IMR-90 (cell line): ENCODE results near the gene CYP1A2. TPM values are rescaled to one million over a fixed set of nuclear protein-coding genes. Genes with fewer than 3 reads are reported as not detected.

Experiments
- ATAC-seq: fragments of 200-7000 bp; cut with Tn5 transposase; 2 replicates; pipeline ENCODE4 v1.9.1; 2020; ENCODE audit warnings: low read depth, mild to moderate bottlenecking, moderate library complexity
- BruUV-seq: library from RNA; stranded (reverse); fragments of 400-500 nt; replicated peaks from 2 replicates; lab custom pipeline; 2021; lab: Mats Ljungman, UMichigan
- CTCF ChIA-PET: fragments of 300-600 bp; formaldehyde crosslinking; extraction: SDS; loops from one replicate; lab custom pipeline; 2021; ENCODE audit warnings: antibody characterized with exemption; lab: Yijun Ruan, JAX
- POLR2A ChIA-PET: fragments of 300-600 bp; sonication (Branson Sonifier 250); formaldehyde crosslinking; loops from one replicate; lab custom pipeline; 2022; ENCODE audit warnings: antibody characterized with exemption; ENCODE audit not compliant: unreplicated experiment; lab: Charles Lee
- DNase-seq: peaks from one replicate; pipeline ENCODE4 v3.0.0; 2013
- H2AFZ ChIP-seq: replicated peaks from 2 replicates; pipeline ENCODE3; 2013; ENCODE audit warnings: low read length, mild to moderate bottlenecking; ENCODE audit not compliant: poor library complexity
- H2AK5ac ChIP-seq: 2 replicates; pipeline ENCODE4 v1.6.1; 2013; ENCODE audit warnings: low read depth, low read length, inconsistent platforms
- H2AK9ac ChIP-seq: replicated peaks from 2 replicates; pipeline ENCODE3; 2013; ENCODE audit warnings: mild to moderate bottlenecking, low read depth, low read length, moderate library complexity; ENCODE audit not compliant: poor library complexity
- H2BK120ac ChIP-seq: 2 replicates; pipeline ENCODE4 v1.6.1; 2013; ENCODE audit warnings: low read depth, low read length, inconsistent platforms
- H2BK15ac ChIP-seq: 3 replicates; pipeline ENCODE4 v1.6.1; 2013; ENCODE audit warnings: low read depth, low read length, inconsistent platforms
- H2BK20ac ChIP-seq: 2 replicates; pipeline ENCODE4 v1.6.1; 2013; ENCODE audit warnings: low read depth, mild to moderate bottlenecking, inconsistent platforms, low read length, moderate library complexity
- H2BK5ac ChIP-seq: 2 replicates; pipeline ENCODE4 v1.6.1; 2013; ENCODE audit warnings: mild to moderate bottlenecking, low read depth, low read length, inconsistent platforms; ENCODE audit not compliant: poor library complexity, severe bottlenecking
- H3K14ac ChIP-seq: replicated peaks from 2 replicates; pipeline ENCODE4 v1.6.1; 2013; ENCODE audit warnings: low read depth, low read length, inconsistent platforms
- H3K18ac ChIP-seq: 2 replicates; pipeline ENCODE4 v1.6.1; 2013; ENCODE audit warnings: low read depth, low read length, control low read depth
- H3K23ac ChIP-seq: 2 replicates; pipeline ENCODE4 v1.6.1; 2013; ENCODE audit warnings: low read depth, low read length, inconsistent platforms
- H3K27ac ChIP-seq: 2 replicates; pipeline ENCODE4 v1.5.1; 2013; ENCODE audit warnings: mild to moderate bottlenecking, control low read depth, low read length; ENCODE audit not compliant: insufficient read depth
- H3K27me3 ChIP-seq: 2 replicates; pipeline ENCODE4 v1.6.1; 2013; ENCODE audit warnings: low read length; ENCODE audit not compliant: control insufficient read depth, insufficient read depth
- H3K36me3 ChIP-seq: 2 replicates; pipeline ENCODE4 v1.6.1; 2013; ENCODE audit warnings: low read length, mixed read lengths; ENCODE audit not compliant: control insufficient read depth, insufficient read depth
- H3K4ac ChIP-seq: 2 replicates; pipeline ENCODE4 v1.6.1; 2013; ENCODE audit warnings: low read depth, low read length, inconsistent platforms
- H3K4me1 ChIP-seq: 2 replicates; pipeline ENCODE4 v1.6.1; 2013; ENCODE audit warnings: low read length, mixed read lengths; ENCODE audit not compliant: control insufficient read depth, insufficient read depth
- H3K4me2 ChIP-seq: 2 replicates; pipeline ENCODE4 v1.6.1; 2013; ENCODE audit warnings: low read depth, mild to moderate bottlenecking, control low read depth, low read length, moderate library complexity
- H3K4me3 ChIP-seq: 2 replicates; pipeline ENCODE4 v1.5.1; 2013; ENCODE audit warnings: low read depth, mild to moderate bottlenecking, control low read depth, low read length, moderate library complexity; ENCODE audit not compliant: insufficient read depth
- H3K56ac ChIP-seq: 2 replicates; pipeline ENCODE4 v1.6.1; 2013; ENCODE audit warnings: low read length, inconsistent platforms; ENCODE audit not compliant: insufficient read depth; ENCODE audit errors: extremely low read depth
- H3K79me1 ChIP-seq, 2 experiments: 2 replicates each; pipeline ENCODE4 v1.6.1; 2013; ENCODE audit warnings: low read length in 2 of 2, inconsistent platforms in 1 of 2, low read depth in 1 of 2
- H3K9ac ChIP-seq: 2 replicates; pipeline ENCODE4 v1.6.1; 2013; ENCODE audit warnings: low read depth, low read length, control low read depth
- H3K9me1 ChIP-seq: 2 replicates; pipeline ENCODE4 v1.6.1; 2013; ENCODE audit warnings: low read length, inconsistent platforms; ENCODE audit not compliant: insufficient read depth
- H3K9me3 ChIP-seq: 2 replicates; pipeline ENCODE4 v1.6.1; 2013; ENCODE audit warnings: low read length; ENCODE audit not compliant: control insufficient read depth, insufficient read depth
- H4K20me1 ChIP-seq: 2 replicates; pipeline ENCODE4 v1.6.1; 2013; ENCODE audit warnings: low read length, inconsistent platforms; ENCODE audit not compliant: insufficient read depth
- H4K5ac ChIP-seq: 2 replicates; pipeline ENCODE4 v1.6.1; 2013; ENCODE audit warnings: mild to moderate bottlenecking, low read depth, low read length, control low read depth
- H4K8ac ChIP-seq, 2 experiments: 2 replicates each; pipeline ENCODE4 v1.6.1; 2013; ENCODE audit warnings: low read depth in 2 of 2, low read length in 2 of 2, control low read depth in 1 of 2, inconsistent platforms in 1 of 2
- H4K91ac ChIP-seq: 2 replicates; pipeline ENCODE4 v1.6.1; 2013; ENCODE audit warnings: low read depth, low read length, inconsistent platforms; ENCODE audit not compliant: insufficient read depth
- BHLHE40 ChIP-seq: fragments of 150-350 bp; IDR thresholded peaks from 2 replicates; pipeline ENCODE4 v1.6.1; 2016; ENCODE audit warnings: mild to moderate bottlenecking, low read depth, low read length
- CEBPB ChIP-seq: IDR thresholded peaks from 2 replicates; pipeline ENCODE4 v1.6.1; 2012; ENCODE audit warnings: low read depth, low read length, improper control_type of control experiment
- CHD1 ChIP-seq: IDR thresholded peaks from 2 replicates; pipeline ENCODE4 v1.6.1; 2012; ENCODE audit warnings: low read depth, low read length, improper control_type of control experiment
- CTCF ChIP-seq: conservative IDR thresholded peaks from 2 replicates; pipeline ENCODE4 v1.5.1; 2012; ENCODE audit warnings: mild to moderate bottlenecking, low read depth, low read length, improper control_type of control experiment
- MAZ ChIP-seq: IDR thresholded peaks from 2 replicates; pipeline ENCODE4 v1.6.1; 2012; ENCODE audit warnings: low read depth, mild to moderate bottlenecking, low read length, improper control_type of control experiment, moderate library complexity, borderline replicate concordance
- MXI1 ChIP-seq: IDR thresholded peaks from 2 replicates; pipeline ENCODE4 v1.6.1; 2012; ENCODE audit warnings: low read depth, mild to moderate bottlenecking, low read length, moderate library complexity, borderline replicate concordance
- NFE2L2 ChIP-seq: fragments of 150-350 bp; IDR thresholded peaks from 2 replicates; pipeline ENCODE4 v1.6.1; 2016; ENCODE audit warnings: low read depth, mild to moderate bottlenecking, low read length
- POLR2A ChIP-seq: IDR thresholded peaks from 2 replicates; pipeline ENCODE4 v1.6.1; 2012; ENCODE audit warnings: mild to moderate bottlenecking, low read depth, low read length
- RCOR1 ChIP-seq: IDR thresholded peaks from 2 replicates; pipeline ENCODE4 v1.6.1; 2012; ENCODE audit warnings: mild to moderate bottlenecking, low read length, improper control_type of control experiment; ENCODE audit not compliant: insufficient replicate concordance
- RFX5 ChIP-seq: IDR thresholded peaks from 2 replicates; pipeline ENCODE4 v1.8.0; 2012; ENCODE audit warnings: low read depth, mild to moderate bottlenecking, low read length, moderate library complexity
- SMC3 ChIP-seq: fragments of 150-350 bp; IDR thresholded peaks from 2 replicates; pipeline ENCODE4 v1.6.1; 2016; ENCODE audit warnings: low read depth, mild to moderate bottlenecking, antibody characterized with exemption, low read length, moderate library complexity
- WGBS, 2 experiments: methylation state at CpG; one replicate each; pipeline versions ENCODE4 v1.1.5 to v1.1.7; 2013; ENCODE audit warnings: missing lambda C conversion rate in 2 of 2; ENCODE audit not compliant: insufficient read length in 1 of 2; ENCODE audit errors: extremely low coverage in 2 of 2; 5-methylcytosine and 5-hydroxymethylcytosine counted together
- dilution Hi-C: fragments of 300-500 bp; cut with HindIII; formaldehyde crosslinking; loops from one replicate; pipeline ENCODE4 v1.14.3; 2018; ENCODE audit warnings: low sequenced_read_pairs; ENCODE audit not compliant: unreplicated experiment
- in situ Hi-C: fragments of 300-500 bp; cut with MboI; formaldehyde crosslinking; loops from 3 replicates; pipeline ENCODE4 v1.14.3; 2019; ENCODE audit warnings: low sequenced_read_pairs, inconsistent platforms, mixed read lengths
- intact Hi-C: fragments of 100-400 bp; cut with micrococcal nuclease; formaldehyde crosslinking; loops from 2 replicates; pipeline ENCODE4 v1.10.0; 2022
- polyA plus RNA-seq, 3 experiments: library from polyadenylated mRNA; depleted of rRNA; stranded (reverse); fragments of >200 nt; gene quantifications; 2 replicates each; pipeline ENCODE4 v1.2.3, GENCODE V29; 2012; ENCODE audit warnings: low replicate concordance in 1 of 3
- total RNA-seq: library from RNA; depleted of rRNA; stranded (reverse); fragments of >200 nt; gene quantifications from 2 replicates; pipeline ENCODE4 v1.2.3, GENCODE V29; 2012
- TF ChIP-seq, protein P1 (sequence below): fragments of 150-350 bp; IDR thresholded peaks from 2 replicates; pipeline ENCODE4 v1.6.1; 2017; ENCODE audit warnings: mild to moderate bottlenecking, antibody characterized with exemption, low read length, low read depth

Gene CYP1A2
- total and polyA plus RNA-seq, 2 of the 4 experiments (the other 2 are of a cell fraction): not detected

GRCh38 chr15:74754593-74755215 is 6.1 kb downstream of the CYP1A2 start:
- H3K4me2 ChIP-seq: no peak overlapping the region
- CTCF ChIA-PET: no interaction called here
- no peaks in the 10 kb centered on the region for H3K36me3 ChIP-seq
- no peak overlapping the region for H3K27ac ChIP-seq
- no peaks in the 10 kb centered on the region for H3K4me1 ChIP-seq
- H4K20me1 ChIP-seq: no peaks in the 10 kb centered on the region
- H3K56ac ChIP-seq: no peak overlapping the region
- WGBS, 2 experiments: 91% methylated on average over 4 of the region's 20 CpGs; no CpG with 5 or more reads in 1 of the 2 experiments
- dilution Hi-C loops: no loop called here
- H4K5ac ChIP-seq: no peak overlapping the region
- DNase-seq: no peak
- H3K9ac ChIP-seq: no peak overlapping the region
- H3K9me1 ChIP-seq: no peaks in the 10 kb centered on the region; the same call in 1 of the 2 replicates
- intact Hi-C loops: loop anchor here (10.0 kb wide), 1 partner anchor 60 kb away; the partner anchor contains the start of gene EDC3
- no peak overlapping the region for H2BK20ac ChIP-seq
- H2BK120ac ChIP-seq: no peak overlapping the region
- H3K23ac ChIP-seq: no peak overlapping the region
- no peak overlapping the region for H2BK5ac ChIP-seq
- peaks cover 37% of the 10 kb centered on the region for H3K27me3 ChIP-seq
- H3K79me1 ChIP-seq: no peaks in the 10 kb centered on the region
- H2BK15ac ChIP-seq: no peak overlapping the region
- TF ChIP-seq SMC3: no peak
- no peak for TF ChIP-seq NFE2L2
- TF ChIP-seq, protein P1, sequence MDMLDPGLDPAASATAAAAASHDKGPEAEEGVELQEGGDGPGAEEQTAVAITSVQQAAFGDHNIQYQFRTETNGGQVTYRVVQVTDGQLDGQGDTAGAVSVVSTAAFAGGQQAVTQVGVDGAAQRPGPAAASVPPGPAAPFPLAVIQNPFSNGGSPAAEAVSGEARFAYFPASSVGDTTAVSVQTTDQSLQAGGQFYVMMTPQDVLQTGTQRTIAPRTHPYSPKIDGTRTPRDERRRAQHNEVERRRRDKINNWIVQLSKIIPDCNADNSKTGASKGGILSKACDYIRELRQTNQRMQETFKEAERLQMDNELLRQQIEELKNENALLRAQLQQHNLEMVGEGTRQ: no peak
- no peak for TF ChIP-seq RFX5
- TF ChIP-seq BHLHE40: no peak
- no peak for TF ChIP-seq RCOR1
- no peak for TF ChIP-seq CEBPB
- TF ChIP-seq POLR2A: no peak
- no peak for TF ChIP-seq MAZ
- TF ChIP-seq CTCF: no peak
- TF ChIP-seq CHD1: no peak
- no peak for TF ChIP-seq MXI1
- H3K4me3 ChIP-seq: no peak overlapping the region
- no peak overlapping the region for H2AK5ac ChIP-seq
- H4K8ac ChIP-seq: no peak overlapping the region
- no peak overlapping the region for H3K14ac ChIP-seq
- no TSS peak for BruUV-seq
- ATAC-seq: no peak
- in situ Hi-C loops: no loop called here
- H2AFZ ChIP-seq: no peak overlapping the region
- H3K9me3 ChIP-seq: 0 out of 2 replicates have a peak, but pooled peaks cover 2% of the 10 kb centered on the region
- H3K18ac ChIP-seq: no peak overlapping the region
- H3K4ac ChIP-seq: no peak overlapping the region
- H2AK9ac ChIP-seq: no peak overlapping the region
- no peak overlapping the region for H4K91ac ChIP-seq
- POLR2A ChIA-PET: no interaction called here
